IMR-90 (cell line): Measurements from ENCODE around the gene AREL1. TPM values are rescaled to one million over a fixed set of nuclear protein-coding genes. Genes with fewer than 3 reads are reported as not detected.

ENCODE experiments used
- ATAC-seq: fragments of 200-7000 bp; cut with Tn5 transposase; 2 replicates; pipeline ENCODE4 v1.9.1; 2020; ENCODE audit warnings: low read depth, mild to moderate bottlenecking, moderate library complexity
- BruUV-seq: library from RNA; stranded (reverse); fragments of 400-500 nt; replicated peaks from 2 replicates; lab custom pipeline; 2021; lab: Mats Ljungman, UMichigan
- CTCF ChIA-PET: fragments of 300-600 bp; formaldehyde crosslinking; extraction: SDS; loops from one replicate; lab custom pipeline; 2021; ENCODE audit warnings: antibody characterized with exemption; lab: Yijun Ruan, JAX
- POLR2A ChIA-PET: fragments of 300-600 bp; sonication (Branson Sonifier 250); formaldehyde crosslinking; loops from one replicate; lab custom pipeline; 2022; ENCODE audit warnings: antibody characterized with exemption; ENCODE audit not compliant: unreplicated experiment; lab: Charles Lee
- DNase-seq: peaks from one replicate; pipeline ENCODE4 v3.0.0; 2013
- H2AFZ ChIP-seq: replicated peaks from 2 replicates; pipeline ENCODE3; 2013; ENCODE audit warnings: low read length, mild to moderate bottlenecking; ENCODE audit not compliant: poor library complexity
- H2AK5ac ChIP-seq: 2 replicates; pipeline ENCODE4 v1.6.1; 2013; ENCODE audit warnings: low read depth, low read length, inconsistent platforms
- H2AK9ac ChIP-seq: replicated peaks from 2 replicates; pipeline ENCODE3; 2013; ENCODE audit warnings: mild to moderate bottlenecking, low read depth, low read length, moderate library complexity; ENCODE audit not compliant: poor library complexity
- H2BK120ac ChIP-seq: 2 replicates; pipeline ENCODE4 v1.6.1; 2013; ENCODE audit warnings: low read depth, low read length, inconsistent platforms
- H2BK15ac ChIP-seq: 3 replicates; pipeline ENCODE4 v1.6.1; 2013; ENCODE audit warnings: low read depth, low read length, inconsistent platforms
- H2BK20ac ChIP-seq: 2 replicates; pipeline ENCODE4 v1.6.1; 2013; ENCODE audit warnings: low read depth, mild to moderate bottlenecking, inconsistent platforms, low read length, moderate library complexity
- H2BK5ac ChIP-seq: 2 replicates; pipeline ENCODE4 v1.6.1; 2013; ENCODE audit warnings: mild to moderate bottlenecking, low read depth, low read length, inconsistent platforms; ENCODE audit not compliant: poor library complexity, severe bottlenecking
- H3K14ac ChIP-seq: replicated peaks from 2 replicates; pipeline ENCODE4 v1.6.1; 2013; ENCODE audit warnings: low read depth, low read length, inconsistent platforms
- H3K18ac ChIP-seq: 2 replicates; pipeline ENCODE4 v1.6.1; 2013; ENCODE audit warnings: low read depth, low read length, control low read depth
- H3K23ac ChIP-seq: 2 replicates; pipeline ENCODE4 v1.6.1; 2013; ENCODE audit warnings: low read depth, low read length, inconsistent platforms
- H3K27ac ChIP-seq: 2 replicates; pipeline ENCODE4 v1.5.1; 2013; ENCODE audit warnings: mild to moderate bottlenecking, control low read depth, low read length; ENCODE audit not compliant: insufficient read depth
- H3K27me3 ChIP-seq: 2 replicates; pipeline ENCODE4 v1.6.1; 2013; ENCODE audit warnings: low read length; ENCODE audit not compliant: control insufficient read depth, insufficient read depth
- H3K36me3 ChIP-seq: 2 replicates; pipeline ENCODE4 v1.6.1; 2013; ENCODE audit warnings: low read length, mixed read lengths; ENCODE audit not compliant: control insufficient read depth, insufficient read depth
- H3K4ac ChIP-seq: 2 replicates; pipeline ENCODE4 v1.6.1; 2013; ENCODE audit warnings: low read depth, low read length, inconsistent platforms
- H3K4me1 ChIP-seq: 2 replicates; pipeline ENCODE4 v1.6.1; 2013; ENCODE audit warnings: low read length, mixed read lengths; ENCODE audit not compliant: control insufficient read depth, insufficient read depth
- H3K4me2 ChIP-seq: 2 replicates; pipeline ENCODE4 v1.6.1; 2013; ENCODE audit warnings: low read depth, mild to moderate bottlenecking, control low read depth, low read length, moderate library complexity
- H3K4me3 ChIP-seq: 2 replicates; pipeline ENCODE4 v1.5.1; 2013; ENCODE audit warnings: low read depth, mild to moderate bottlenecking, control low read depth, low read length, moderate library complexity; ENCODE audit not compliant: insufficient read depth
- H3K56ac ChIP-seq: 2 replicates; pipeline ENCODE4 v1.6.1; 2013; ENCODE audit warnings: low read length, inconsistent platforms; ENCODE audit not compliant: insufficient read depth; ENCODE audit errors: extremely low read depth
- H3K79me1 ChIP-seq, 2 experiments: 2 replicates each; pipeline ENCODE4 v1.6.1; 2013; ENCODE audit warnings: low read length in 2 of 2, inconsistent platforms in 1 of 2, low read depth in 1 of 2
- H3K9ac ChIP-seq: 2 replicates; pipeline ENCODE4 v1.6.1; 2013; ENCODE audit warnings: low read depth, low read length, control low read depth
- H3K9me1 ChIP-seq: 2 replicates; pipeline ENCODE4 v1.6.1; 2013; ENCODE audit warnings: low read length, inconsistent platforms; ENCODE audit not compliant: insufficient read depth
- H3K9me3 ChIP-seq: 2 replicates; pipeline ENCODE4 v1.6.1; 2013; ENCODE audit warnings: low read length; ENCODE audit not compliant: control insufficient read depth, insufficient read depth
- H4K20me1 ChIP-seq: 2 replicates; pipeline ENCODE4 v1.6.1; 2013; ENCODE audit warnings: low read length, inconsistent platforms; ENCODE audit not compliant: insufficient read depth
- H4K5ac ChIP-seq: 2 replicates; pipeline ENCODE4 v1.6.1; 2013; ENCODE audit warnings: mild to moderate bottlenecking, low read depth, low read length, control low read depth
- H4K8ac ChIP-seq, 2 experiments: 2 replicates each; pipeline ENCODE4 v1.6.1; 2013; ENCODE audit warnings: low read depth in 2 of 2, low read length in 2 of 2, control low read depth in 1 of 2, inconsistent platforms in 1 of 2
- H4K91ac ChIP-seq: 2 replicates; pipeline ENCODE4 v1.6.1; 2013; ENCODE audit warnings: low read depth, low read length, inconsistent platforms; ENCODE audit not compliant: insufficient read depth
- CEBPB ChIP-seq: IDR thresholded peaks from 2 replicates; pipeline ENCODE4 v1.6.1; 2012; ENCODE audit warnings: low read depth, low read length, improper control_type of control experiment
- FOS ChIP-seq: fragments of 150-350 bp; IDR thresholded peaks from 2 replicates; pipeline ENCODE4 v1.6.1; 2016; ENCODE audit warnings: low read depth, low read length
- MXI1 ChIP-seq: IDR thresholded peaks from 2 replicates; pipeline ENCODE4 v1.6.1; 2012; ENCODE audit warnings: low read depth, mild to moderate bottlenecking, low read length, moderate library complexity, borderline replicate concordance
- NFE2L2 ChIP-seq: fragments of 150-350 bp; IDR thresholded peaks from 2 replicates; pipeline ENCODE4 v1.6.1; 2016; ENCODE audit warnings: low read depth, mild to moderate bottlenecking, low read length
- POLR2A ChIP-seq: IDR thresholded peaks from 2 replicates; pipeline ENCODE4 v1.6.1; 2012; ENCODE audit warnings: mild to moderate bottlenecking, low read depth, low read length
- RCOR1 ChIP-seq: IDR thresholded peaks from 2 replicates; pipeline ENCODE4 v1.6.1; 2012; ENCODE audit warnings: mild to moderate bottlenecking, low read length, improper control_type of control experiment; ENCODE audit not compliant: insufficient replicate concordance
- RFX5 ChIP-seq: IDR thresholded peaks from 2 replicates; pipeline ENCODE4 v1.8.0; 2012; ENCODE audit warnings: low read depth, mild to moderate bottlenecking, low read length, moderate library complexity
- SMC3 ChIP-seq: fragments of 150-350 bp; IDR thresholded peaks from 2 replicates; pipeline ENCODE4 v1.6.1; 2016; ENCODE audit warnings: low read depth, mild to moderate bottlenecking, antibody characterized with exemption, low read length, moderate library complexity
- WGBS, 2 experiments: methylation state at CpG; one replicate each; pipeline versions ENCODE4 v1.1.5 to v1.1.7; 2013; ENCODE audit warnings: missing lambda C conversion rate in 2 of 2; ENCODE audit not compliant: insufficient read length in 1 of 2; ENCODE audit errors: extremely low coverage in 2 of 2; 5-methylcytosine and 5-hydroxymethylcytosine counted together
- dilution Hi-C: fragments of 300-500 bp; cut with HindIII; formaldehyde crosslinking; loops from one replicate; pipeline ENCODE4 v1.14.3; 2018; ENCODE audit warnings: low sequenced_read_pairs; ENCODE audit not compliant: unreplicated experiment
- in situ Hi-C: fragments of 300-500 bp; cut with MboI; formaldehyde crosslinking; loops from 3 replicates; pipeline ENCODE4 v1.14.3; 2019; ENCODE audit warnings: low sequenced_read_pairs, inconsistent platforms, mixed read lengths
- intact Hi-C: fragments of 100-400 bp; cut with micrococcal nuclease; formaldehyde crosslinking; loops from 2 replicates; pipeline ENCODE4 v1.10.0; 2022
- polyA plus RNA-seq, 3 experiments: library from polyadenylated mRNA; depleted of rRNA; stranded (reverse); fragments of >200 nt; gene quantifications; 2 replicates each; pipeline ENCODE4 v1.2.3, GENCODE V29; 2012; ENCODE audit warnings: low replicate concordance in 1 of 3
- total RNA-seq: library from RNA; depleted of rRNA; stranded (reverse); fragments of >200 nt; gene quantifications from 2 replicates; pipeline ENCODE4 v1.2.3, GENCODE V29; 2012
- TF ChIP-seq, protein P1 (sequence below): fragments of 150-350 bp; IDR thresholded peaks from 2 replicates; pipeline ENCODE4 v1.6.1; 2016; ENCODE audit warnings: low read depth, mild to moderate bottlenecking, low read length, moderate library complexity, borderline replicate concordance

The AREL1 gene
- total and polyA plus RNA-seq, 2 of the 4 experiments (the other 2 are of a cell fraction): 30.0 to 39.3 TPM

DNA sequence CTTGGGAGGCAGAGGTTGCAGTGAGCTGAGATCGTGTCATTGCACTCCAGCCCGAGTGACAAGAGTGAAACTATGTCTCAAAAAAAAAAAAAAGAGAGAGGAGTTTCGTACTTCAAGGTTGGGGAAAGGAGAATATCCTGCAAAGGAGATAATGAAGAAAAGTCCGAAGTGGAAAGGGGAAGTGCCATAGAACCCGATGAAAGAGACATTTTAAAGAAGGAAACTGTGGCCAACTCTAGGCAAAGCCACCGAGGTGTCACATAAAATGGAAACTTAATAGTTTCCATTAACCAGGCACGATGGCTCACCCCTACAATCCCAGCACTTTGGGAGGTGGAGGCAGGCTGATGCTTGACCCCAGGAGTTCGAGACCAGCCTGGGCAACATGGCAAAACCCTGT is 85.8 kb downstream of the AREL1 start:
- Histone ChIP-seq H4K8ac (no peak overlapping the region), H2AFZ (no peak overlapping the region), H3K27me3 (no peaks in the 10 kb centered on the region), H2BK15ac (no peak overlapping the region), H4K91ac (no peak overlapping the region), H3K79me1 (no peaks in the 10 kb centered on the region), H3K14ac (no peak overlapping the region), H3K4me2 (no peak overlapping the region), H3K23ac (no peak overlapping the region), H3K4ac (no peak overlapping the region), H3K27ac (no peak overlapping the region), H2BK20ac (no peak overlapping the region), H2AK9ac (no peak overlapping the region), H4K5ac (no peak overlapping the region), H3K56ac (no peak overlapping the region), H3K4me3 (no peak overlapping the region), H2AK5ac (no peak overlapping the region), H2BK5ac (no peak overlapping the region), H3K18ac (no peak overlapping the region), H4K20me1 (no peaks in the 10 kb centered on the region), H3K36me3 (no peaks in the 10 kb centered on the region), H3K9me1 (peaks cover 14% of the 10 kb centered on the region), H3K9me3 (no peaks in the 10 kb centered on the region), H3K4me1 (peaks cover 12% of the 10 kb centered on the region), H3K9ac (no peak overlapping the region), H2BK120ac (no peak overlapping the region)
- intact Hi-C loops (no loop called here), in situ Hi-C loops (no loop called here), dilution Hi-C loops (no loop called here)
- ChIA-PET POLR2A (no interaction called here), CTCF (interaction anchor here (0.6 kb wide), 1 partner anchor 9 kb away, joined by 3 read pairs; no protein-coding TSS in a partner anchor)
- no TSS peak for BruUV-seq
- ATAC-seq (no peak), DNase-seq (no peak)
- TF ChIP-seq NFE2L2 (no peak), CEBPB (no peak), RCOR1 (no peak), POLR2A (no peak), MXI1 (no peak), RFX5 (no peak), SMC3 (no peak), FOS (no peak)
- TF ChIP-seq, protein P1, sequence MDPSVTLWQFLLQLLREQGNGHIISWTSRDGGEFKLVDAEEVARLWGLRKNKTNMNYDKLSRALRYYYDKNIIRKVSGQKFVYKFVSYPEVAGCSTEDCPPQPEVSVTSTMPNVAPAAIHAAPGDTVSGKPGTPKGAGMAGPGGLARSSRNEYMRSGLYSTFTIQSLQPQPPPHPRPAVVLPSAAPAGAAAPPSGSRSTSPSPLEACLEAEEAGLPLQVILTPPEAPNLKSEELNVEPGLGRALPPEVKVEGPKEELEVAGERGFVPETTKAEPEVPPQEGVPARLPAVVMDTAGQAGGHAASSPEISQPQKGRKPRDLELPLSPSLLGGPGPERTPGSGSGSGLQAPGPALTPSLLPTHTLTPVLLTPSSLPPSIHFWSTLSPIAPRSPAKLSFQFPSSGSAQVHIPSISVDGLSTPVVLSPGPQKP: no peak
- WGBS, 2 experiments: 74% methylated on average over 3 of the region's 8 CpGs; no CpG with 5 or more reads in 1 of the 2 experiments
